ENCODE results near the gene APAF1. TPM values are rescaled to one million over a fixed set of nuclear protein-coding genes. Genes with fewer than 3 reads are reported as not detected.
"Not testable (repeated sequence)": the region's sequence is repeated elsewhere in the genome, so short reads cannot be mapped to it uniquely, and the experiment has no call there.

APAF1 gene
- total RNA-seq, 6 experiments from 2014 or later: 19.0 to 23.6 (median 21.2) TPM

- H3K4me3 Mint-ChIP-seq: no peak overlapping the region
- peaks cover 7% of the 10 kb centered on the region; the same call in 1 of the 2 replicates for H3K36me3 Mint-ChIP-seq (ENCODE audit: low read depth)
- no peaks in the 10 kb centered on the region for H3K9me3 Mint-ChIP-seq
- no peaks in the 10 kb centered on the region; the same call in 1 of the 2 replicates for H3K27me3 Mint-ChIP-seq (ENCODE audit: insufficient read depth)
- no peak for TF ChIP-seq CTCF (IDR thresholded peaks at IDR 0.05)
- DNase-seq: no peak
- no peak overlapping the region for H3K27ac Mint-ChIP-seq
- H3K4me1 Mint-ChIP-seq (ENCODE audit: low read depth): peaks cover 62% of the 10 kb centered on the region
Observed at GRCh38 chr12:98639491-98639890, 5.6 kb upstream of the APAF1 start.

- H3K9me3 Mint-ChIP-seq; H3K36me3 Mint-ChIP-seq (ENCODE audit: low read depth); DNase-seq; H3K27me3 Mint-ChIP-seq (ENCODE audit: insufficient read depth): not testable (repeated sequence)
- Mint-ChIP-seq H3K4me3 (peak overlapping the region; percentile 89), H3K27ac (peak overlapping the region; percentile 96; the same call in 1 of the 2 replicates), H3K4me1 (ENCODE audit: low read depth) (peaks cover 47% of the 10 kb centered on the region)
Observed at GRCh38 chr12:98642801-98643200, 2.3 kb upstream of the APAF1 start.

- DNase-seq: peak; percentile 36
- H3K4me3 Mint-ChIP-seq: peak overlapping the region; percentile 89
- H3K4me1 Mint-ChIP-seq (ENCODE audit: low read depth): peaks cover 43% of the 10 kb centered on the region
- H3K36me3 Mint-ChIP-seq (ENCODE audit: low read depth): peaks cover 7% of the 10 kb centered on the region
- TF ChIP-seq CTCF (IDR thresholded peaks at IDR 0.05): peak; percentile 48
- peaks cover 2% of the 10 kb centered on the region for H3K27me3 Mint-ChIP-seq (ENCODE audit: insufficient read depth)
- H3K27ac Mint-ChIP-seq: peak overlapping the region; percentile 96
- H3K9me3 Mint-ChIP-seq: no peaks in the 10 kb centered on the region
Observed at GRCh38 chr12:98644433-98644711, 718 bp upstream of the APAF1 start.

GRCh38 chr12:98645572-98646067 lies 530 bp downstream of the APAF1 start:
- peak overlapping the region; percentile 77 for H3K27ac Mint-ChIP-seq
- no peak for DNase-seq
- peaks cover 7% of the 10 kb centered on the region for H3K36me3 Mint-ChIP-seq (ENCODE audit: low read depth)
- peaks cover 2% of the 10 kb centered on the region for H3K27me3 Mint-ChIP-seq (ENCODE audit: insufficient read depth)
- peak overlapping the region; percentile 89 for H3K4me3 Mint-ChIP-seq
- H3K4me1 Mint-ChIP-seq (ENCODE audit: low read depth): peaks cover 40% of the 10 kb centered on the region
- no peak for TF ChIP-seq CTCF (IDR thresholded peaks at IDR 0.05)
- no peaks in the 10 kb centered on the region for H3K9me3 Mint-ChIP-seq

- peak; percentile 28 for DNase-seq
Observed at GRCh38 chr12:98646294-98647090, 1.4 kb downstream of the APAF1 start.

More at GRCh38 chr12:98646294-98647090, 1.4 kb downstream of the APAF1 start:
- H3K27me3 Mint-ChIP-seq (ENCODE audit: insufficient read depth): peaks cover 2% of the 10 kb centered on the region
- H3K4me3 Mint-ChIP-seq: peak overlapping the region; percentile 89
- no peaks in the 10 kb centered on the region for H3K9me3 Mint-ChIP-seq
- H3K27ac Mint-ChIP-seq: peak overlapping the region; percentile 68
- peaks cover 34% of the 10 kb centered on the region for H3K4me1 Mint-ChIP-seq (ENCODE audit: low read depth)
- TF ChIP-seq CTCF (IDR thresholded peaks at IDR 0.05): peak; percentile 57
- peaks cover 7% of the 10 kb centered on the region for H3K36me3 Mint-ChIP-seq (ENCODE audit: low read depth)

Measured in HFFc6 (cell line).